ENCODE results near the gene CHST7.

DNA sequence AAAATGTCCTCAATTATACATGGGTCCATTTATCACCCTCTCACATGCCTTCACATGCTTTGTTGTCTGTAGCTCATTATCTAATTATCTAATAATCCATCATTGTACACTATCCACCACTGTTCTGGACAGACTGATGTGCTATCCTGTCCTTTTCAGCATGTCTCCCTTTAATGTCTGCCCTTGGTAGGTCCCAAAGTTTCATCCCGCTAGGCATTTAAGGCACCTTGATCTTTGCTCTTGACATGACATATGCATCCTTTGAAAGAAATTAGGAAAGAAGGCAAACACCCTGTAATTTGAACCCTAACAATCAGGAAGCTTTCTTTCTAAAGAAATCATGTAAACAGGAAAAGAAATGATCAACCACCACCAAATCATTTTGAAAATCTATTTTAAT, 5.7 kb downstream of the CHST7 start:
- TF ChIP-seq, protein P1, sequence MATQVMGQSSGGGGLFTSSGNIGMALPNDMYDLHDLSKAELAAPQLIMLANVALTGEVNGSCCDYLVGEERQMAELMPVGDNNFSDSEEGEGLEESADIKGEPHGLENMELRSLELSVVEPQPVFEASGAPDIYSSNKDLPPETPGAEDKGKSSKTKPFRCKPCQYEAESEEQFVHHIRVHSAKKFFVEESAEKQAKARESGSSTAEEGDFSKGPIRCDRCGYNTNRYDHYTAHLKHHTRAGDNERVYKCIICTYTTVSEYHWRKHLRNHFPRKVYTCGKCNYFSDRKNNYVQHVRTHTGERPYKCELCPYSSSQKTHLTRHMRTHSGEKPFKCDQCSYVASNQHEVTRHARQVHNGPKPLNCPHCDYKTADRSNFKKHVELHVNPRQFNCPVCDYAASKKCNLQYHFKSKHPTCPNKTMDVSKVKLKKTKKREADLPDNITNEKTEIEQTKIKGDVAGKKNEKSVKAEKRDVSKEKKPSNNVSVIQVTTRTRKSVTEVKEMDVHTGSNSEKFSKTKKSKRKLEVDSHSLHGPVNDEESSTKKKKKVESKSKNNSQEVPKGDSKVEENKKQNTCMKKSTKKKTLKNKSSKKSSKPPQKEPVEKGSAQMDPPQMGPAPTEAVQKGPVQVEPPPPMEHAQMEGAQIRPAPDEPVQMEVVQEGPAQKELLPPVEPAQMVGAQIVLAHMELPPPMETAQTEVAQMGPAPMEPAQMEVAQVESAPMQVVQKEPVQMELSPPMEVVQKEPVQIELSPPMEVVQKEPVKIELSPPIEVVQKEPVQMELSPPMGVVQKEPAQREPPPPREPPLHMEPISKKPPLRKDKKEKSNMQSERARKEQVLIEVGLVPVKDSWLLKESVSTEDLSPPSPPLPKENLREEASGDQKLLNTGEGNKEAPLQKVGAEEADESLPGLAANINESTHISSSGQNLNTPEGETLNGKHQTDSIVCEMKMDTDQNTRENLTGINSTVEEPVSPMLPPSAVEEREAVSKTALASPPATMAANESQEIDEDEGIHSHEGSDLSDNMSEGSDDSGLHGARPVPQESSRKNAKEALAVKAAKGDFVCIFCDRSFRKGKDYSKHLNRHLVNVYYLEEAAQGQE (IDR thresholded peaks at IDR 0.05; ENCODE audit: insufficient replicate concordance, low read depth) = no peak
- TF ChIP-seq POLR2AphosphoS5 (IDR thresholded peaks at IDR 0.05; ENCODE audit: low read depth) = no peak
- no peak for TF ChIP-seq CTCF (IDR thresholded peaks at IDR 0.05; ENCODE audit: insufficient read depth, low read length)
- TF ChIP-seq SPI1 (IDR thresholded peaks at IDR 0.05; ENCODE audit: borderline replicate concordance, low read depth) = no peak

Measured in HL-60 (cell line).